CD4-positive, alpha-beta T cell treated with Interleukin-17A for 1 hour (primary cell): Measurements from ENCODE around the gene NCKIPSD.

Experiments
- DNase-seq: peaks from one replicate; pipeline ENCODE4 v3.0.0-alpha.2; 2020

Gene NCKIPSD

DNA sequence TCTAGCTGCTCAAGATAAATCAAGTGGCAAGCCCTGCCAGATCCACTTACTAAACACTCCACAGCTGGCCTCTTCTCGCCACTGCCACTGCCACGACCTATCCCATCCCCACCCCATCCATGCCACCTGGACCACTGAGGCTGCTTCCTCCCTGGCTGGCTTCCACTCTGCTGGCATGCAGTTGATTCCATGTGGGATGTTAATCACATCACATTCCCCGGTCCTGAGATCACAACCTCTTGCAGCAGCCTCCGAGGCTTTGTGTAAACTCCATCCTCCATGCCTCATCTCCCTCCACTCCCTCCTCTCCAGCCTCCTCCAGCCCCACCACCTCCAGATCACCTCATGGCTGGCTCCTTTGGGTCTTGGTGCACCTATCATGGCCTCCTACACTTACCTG lies 7.7 kb downstream of the NCKIPSD start:
- no peak for DNase-seq

- no peak for DNase-seq
These were observed 11.2 kb downstream of the NCKIPSD start for GRCh38 chr3:48674505-48674904.

GRCh38 chr3:48672522-48672921 lies 13.2 kb downstream of the NCKIPSD start:
- DNase-seq, result no peak

- no peak for DNase-seq
These were observed 20.8 kb downstream of the NCKIPSD start for GRCh38 chr3:48664929-48665328.

DNA sequence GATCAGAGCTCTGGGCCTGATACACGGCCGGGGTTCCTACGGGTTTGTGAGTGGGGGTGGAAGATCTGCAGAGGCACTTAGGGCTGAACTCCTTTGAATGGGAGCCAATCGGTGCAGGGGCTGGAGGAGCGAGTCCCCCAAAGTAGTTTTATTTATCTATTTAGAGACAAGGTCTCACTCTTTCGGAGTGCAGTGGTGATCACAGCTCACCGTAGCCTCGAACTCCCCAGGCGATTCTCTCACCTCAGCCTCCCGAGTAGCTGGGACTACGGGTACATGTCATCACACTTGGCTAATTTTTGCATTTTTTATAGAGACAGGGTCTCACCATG lies 21.4 kb downstream of the NCKIPSD start:
- DNase-seq, result no peak

- DNase-seq, result peak; percentile 92
These were observed 22.0 kb downstream of the NCKIPSD start for GRCh38 chr3:48663489-48664312.

DNA sequence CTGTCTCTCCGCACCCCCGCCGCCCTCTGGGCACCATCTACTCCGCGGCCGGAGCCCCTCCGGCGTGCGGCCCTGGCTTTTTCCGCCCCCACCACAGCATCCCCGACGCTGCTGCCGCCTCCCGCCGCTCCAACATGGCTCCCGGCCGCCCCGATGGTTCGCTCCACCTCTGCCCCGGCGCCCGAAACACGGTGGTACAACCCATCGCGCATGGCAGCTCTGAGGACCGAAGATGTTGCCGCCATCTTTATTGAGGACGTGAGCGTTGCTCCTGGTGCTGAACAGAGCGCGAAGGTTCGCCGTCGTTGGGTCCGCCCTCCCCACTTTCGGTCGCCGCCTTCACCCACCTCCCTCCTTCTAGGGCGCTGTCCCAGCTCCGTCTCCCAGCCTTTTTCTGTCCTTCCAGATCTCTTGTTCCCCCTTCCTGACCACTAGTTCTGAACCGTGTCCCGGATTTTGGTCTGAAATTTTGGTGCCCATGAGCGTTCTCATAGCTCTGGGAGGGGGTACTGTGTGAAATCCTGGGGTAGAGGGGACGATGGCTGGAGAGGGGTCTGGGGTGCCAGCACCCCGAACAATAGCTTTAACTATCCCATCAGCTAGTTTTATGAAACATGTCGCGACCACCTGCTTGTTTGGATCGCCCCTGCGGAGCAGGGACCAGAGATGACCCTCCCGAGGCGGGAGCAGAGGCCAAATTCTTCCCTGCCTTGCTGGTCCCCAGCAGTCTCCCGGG lies 22.8 kb downstream of the NCKIPSD start, which contains the start of gene CELSR3:
Gene CELSR3 (minus strand): TSS at position 134 of the 736 bp plus-strand sequence. CDS start 252 bp downstream, outside the sequence.
- peak; percentile 77 for DNase-seq

- DNase-seq, result no peak
These were observed 23.5 kb downstream of the NCKIPSD start for GRCh38 chr3:48662145-48662752.

GRCh38 chr3:48661501-48662144 lies 24.1 kb downstream of the NCKIPSD start:
- DNase-seq, result peak; percentile 75

DNA sequence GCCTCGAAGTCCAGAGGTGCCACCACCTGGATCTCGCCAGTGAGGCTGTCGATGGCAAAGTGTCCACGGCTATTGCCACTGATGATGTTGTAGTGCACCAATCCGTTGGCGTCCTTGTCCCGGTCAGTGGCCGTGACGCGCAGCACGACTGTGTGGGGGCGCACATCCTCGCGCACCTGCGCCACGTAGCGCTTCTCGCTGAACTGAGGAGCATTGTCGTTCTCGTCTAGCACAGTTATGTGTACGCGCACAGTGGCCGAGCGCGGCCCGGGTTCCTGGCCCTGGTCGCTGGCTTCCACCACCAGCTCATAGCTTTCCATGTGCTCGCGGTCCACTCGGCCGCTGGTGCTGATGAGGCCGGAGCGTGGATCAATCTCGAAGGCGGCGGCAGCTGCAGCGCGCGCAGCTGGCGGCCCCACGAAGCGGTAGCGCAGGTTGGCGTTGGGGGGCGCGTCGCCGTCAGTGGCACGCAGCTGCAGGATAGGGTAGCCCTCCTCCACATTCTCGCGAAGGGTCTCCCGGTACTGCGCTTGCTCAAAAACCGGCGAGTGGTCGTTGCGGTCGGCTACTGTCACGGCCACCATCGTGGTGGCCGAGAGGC lies 24.8 kb downstream of the NCKIPSD start:
- DNase-seq, result no peak

DNA sequence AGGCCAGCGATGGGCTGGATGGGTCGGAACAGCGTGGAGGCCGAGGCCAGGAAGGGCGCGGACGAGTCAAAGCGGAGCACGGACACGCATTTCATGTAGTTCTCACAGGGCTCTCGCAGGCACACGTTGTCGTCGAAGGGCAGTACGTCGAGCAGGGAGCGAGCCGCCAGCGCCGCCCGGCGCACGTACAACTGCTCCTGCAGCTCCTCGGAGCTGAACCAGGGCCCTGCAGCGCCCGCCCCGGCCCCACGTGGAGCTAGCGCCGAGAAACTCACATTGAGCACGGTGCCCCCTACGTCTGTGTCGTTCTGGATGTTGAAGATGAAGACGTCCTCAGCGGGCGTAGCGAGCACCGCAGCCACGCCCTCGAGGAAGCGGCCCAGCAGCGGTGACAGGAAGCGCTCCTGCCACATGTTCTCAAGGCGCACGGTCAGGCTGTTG lies 28.9 kb downstream of the NCKIPSD start:
- peak; percentile 47 for DNase-seq

DNA sequence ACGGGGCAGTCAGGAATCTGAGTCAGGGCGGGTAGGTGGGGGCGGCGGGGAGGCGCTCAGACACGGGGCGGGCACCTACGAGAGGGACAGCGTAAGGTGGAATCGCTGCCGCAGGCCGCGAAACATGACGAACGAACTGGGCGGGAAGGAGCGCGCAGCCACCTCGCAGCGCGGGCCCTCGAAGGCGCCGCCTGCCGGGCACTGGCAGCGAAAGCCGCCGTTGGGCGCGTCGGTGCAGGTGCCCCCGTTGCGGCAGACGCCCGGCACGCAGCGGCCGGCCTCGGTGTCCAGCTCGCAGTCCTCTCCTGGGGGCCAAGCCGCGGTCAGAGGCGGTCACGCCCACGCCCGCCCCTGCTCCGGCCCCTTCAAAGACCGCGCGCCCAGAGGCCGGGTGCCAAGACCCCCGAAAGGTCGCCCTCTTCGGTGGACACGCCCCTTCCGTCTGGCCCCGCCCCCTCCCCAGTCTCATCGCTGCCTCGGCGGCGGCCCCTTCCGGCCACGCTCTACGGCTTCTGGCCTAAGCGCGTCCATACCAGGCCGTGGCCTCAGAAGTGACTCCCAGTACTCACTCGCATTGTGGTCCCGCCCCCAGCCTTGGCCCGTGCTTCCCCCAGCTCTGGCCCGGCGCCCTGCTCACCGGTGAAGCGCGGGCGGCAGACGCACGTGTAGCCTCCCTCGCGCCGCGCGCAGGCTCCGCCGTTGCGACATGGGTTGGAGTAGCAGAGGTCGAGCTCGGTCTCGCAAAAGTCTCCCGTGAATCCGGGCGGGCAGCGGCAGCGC lies 29.5 kb downstream of the NCKIPSD start:
- DNase-seq, result peak; percentile 88

DNA sequence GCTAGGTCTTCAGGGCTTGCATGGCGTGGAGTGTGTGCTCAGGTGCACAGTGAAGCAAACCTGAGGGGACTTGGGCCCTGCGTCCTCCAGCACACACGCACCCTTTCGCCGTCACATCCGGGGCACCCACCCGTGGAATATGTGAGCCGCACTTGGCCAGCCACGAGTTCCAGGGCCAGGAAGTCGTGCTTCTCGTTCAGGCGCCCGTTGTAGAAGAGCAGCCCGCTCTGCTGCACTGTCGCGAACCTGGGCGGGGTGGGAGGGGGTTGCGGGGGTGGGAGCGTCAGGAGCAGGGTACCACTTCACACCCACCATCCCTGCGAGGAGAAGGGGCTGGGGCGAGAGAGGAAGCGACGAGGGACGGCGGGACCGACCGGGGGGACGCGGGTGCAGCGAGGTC lies 30.1 kb downstream of the NCKIPSD start:
- DNase-seq, result peak; percentile 62

DNA sequence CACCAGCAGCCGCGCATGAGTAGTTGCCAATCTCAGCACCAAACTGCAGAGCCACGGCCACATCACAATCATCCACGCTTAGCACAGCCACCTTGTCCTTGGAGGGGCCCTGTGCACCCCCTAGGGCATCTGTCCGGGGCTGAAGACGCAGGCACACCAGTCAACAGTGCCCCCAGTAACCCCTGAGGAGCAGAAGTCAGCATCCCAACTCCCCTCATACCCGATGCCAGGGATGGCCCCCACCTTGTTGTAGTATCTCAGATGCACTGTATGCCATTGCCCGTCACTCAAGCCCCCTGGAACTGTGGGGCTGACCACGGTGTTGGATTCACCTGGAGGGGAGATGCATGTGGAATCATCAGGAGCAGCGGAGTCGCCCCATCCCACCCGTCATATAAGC lies 30.7 kb downstream of the NCKIPSD start:
- no peak for DNase-seq

DNA sequence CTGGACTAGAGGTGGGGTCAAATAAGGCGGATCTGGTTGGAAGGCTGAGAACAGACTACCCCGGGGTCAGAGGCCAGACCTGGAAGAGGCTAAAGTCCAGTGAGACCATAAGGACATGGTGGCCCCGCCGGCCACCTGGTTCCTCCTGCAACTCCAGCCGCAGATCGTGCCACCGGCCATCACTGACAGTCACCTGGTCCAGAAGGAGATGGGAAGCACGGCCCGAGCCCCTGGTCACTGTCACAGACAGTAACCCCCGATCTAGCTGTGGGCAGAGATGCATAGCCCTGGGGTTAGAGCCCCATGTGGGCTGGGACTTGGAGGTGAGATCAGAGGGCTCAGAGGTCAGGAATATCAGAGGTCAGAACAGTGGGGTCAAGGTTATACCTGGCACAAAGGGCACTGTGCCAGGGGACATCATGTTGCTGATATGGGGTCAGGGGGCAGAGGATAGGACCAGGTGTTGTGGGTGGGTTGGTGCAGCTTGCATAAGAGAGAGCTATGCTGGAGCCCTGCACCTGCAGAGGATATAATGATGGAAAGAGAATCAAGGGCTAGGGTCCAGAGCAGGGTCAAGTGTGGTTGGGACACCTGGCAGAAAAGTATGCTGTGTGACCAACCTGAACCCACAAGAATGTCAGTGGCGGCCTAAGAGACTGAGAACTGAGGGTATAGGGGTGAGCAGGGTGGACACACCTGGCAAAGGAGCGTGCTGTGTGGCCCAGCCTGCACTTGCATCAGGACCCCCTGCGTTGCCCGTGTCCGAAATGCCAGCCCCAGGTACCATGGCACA lies 32.6 kb downstream of the NCKIPSD start:
- no peak for DNase-seq

DNA sequence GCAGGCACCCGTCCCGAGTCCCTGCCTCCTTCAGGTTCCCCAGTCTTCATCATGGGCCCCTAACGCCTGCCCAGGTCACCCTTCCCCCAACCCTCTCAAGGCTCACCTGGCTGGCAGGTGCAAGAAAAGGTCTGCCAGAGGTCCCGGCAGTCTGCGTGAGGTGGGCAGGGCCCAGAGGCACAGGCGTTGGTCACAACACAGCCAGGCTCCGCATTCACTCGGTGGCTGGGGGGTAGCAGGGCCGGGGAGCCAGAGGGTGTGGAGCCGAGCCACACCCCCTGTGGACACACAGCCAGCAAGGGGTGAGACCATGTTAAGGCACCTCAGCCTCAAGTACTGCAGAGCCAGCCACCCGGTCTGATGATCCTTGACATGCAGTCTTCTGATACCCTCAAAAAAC lies 33.9 kb downstream of the NCKIPSD start:
- DNase-seq, result no peak

DNA sequence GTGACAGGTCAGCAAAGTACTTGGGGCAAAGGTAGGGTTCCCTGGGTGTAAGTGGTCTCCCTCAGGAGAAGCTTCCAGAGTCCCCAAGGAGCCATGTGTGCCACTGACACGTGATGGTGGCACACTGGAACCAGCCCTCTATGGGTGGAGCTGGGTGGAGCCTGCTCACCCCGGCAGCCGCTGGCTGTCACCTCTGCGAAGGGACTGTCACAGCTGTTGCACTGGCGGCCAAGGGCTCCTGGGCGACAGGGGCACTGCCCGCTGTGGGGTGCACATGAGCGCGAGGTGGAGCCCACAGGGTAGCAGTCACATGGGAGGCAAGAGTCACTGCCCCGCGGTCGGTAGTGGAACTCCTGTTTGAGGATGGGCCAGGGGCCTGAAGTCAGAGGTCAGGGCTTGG lies 35.0 kb downstream of the NCKIPSD start:
- DNase-seq, result no peak

GRCh38 chr3:48648188-48648850 lies 37.4 kb downstream of the NCKIPSD start:
- no peak for DNase-seq

- DNase-seq, result no peak
These were observed 38.0 kb downstream of the NCKIPSD start for GRCh38 chr3:48647714-48648113.

GRCh38 chr3:48644898-48645760 lies 40.6 kb downstream of the NCKIPSD start:
- DNase-seq, result no peak
